GM21526 (cell line): ENCODE measurements around the gene SMAD3.
"Not testable (repeated sequence)": the region's sequence is repeated elsewhere in the genome, so short reads cannot be mapped to it uniquely, and the experiment has no call there.

Experiments used
- ATAC-seq: cut with Tn5 transposase; IDR thresholded peaks from one replicate; pipeline ENCODE4 v1.9.1; 2021; ENCODE audit warnings: moderate library complexity; ENCODE audit not compliant: unreplicated experiment, low FRiP score

The SMAD3 gene

GRCh38 chr15:67153044-67153443 lies 87.6 kb downstream of the SMAD3 start:
- not testable (repeated sequence) for ATAC-seq

- ATAC-seq: no peak
Measured at GRCh38 chr15:67154249-67154648, 88.8 kb downstream of the SMAD3 start.

GRCh38 chr15:67156426-67156825 lies 91.0 kb downstream of the SMAD3 start:
- ATAC-seq: no peak

- ATAC-seq: no peak
Measured at GRCh38 chr15:67156834-67157233, 91.4 kb downstream of the SMAD3 start.

GRCh38 chr15:67157521-67158252 lies 92.3 kb downstream of the SMAD3 start:
- ATAC-seq: no peak

GRCh38 chr15:67158367-67158766 lies 93.0 kb downstream of the SMAD3 start:
- no peak for ATAC-seq

- no peak for ATAC-seq
Measured at GRCh38 chr15:67161412-67161811, 96.0 kb downstream of the SMAD3 start.

GRCh38 chr15:67161881-67162280 lies 96.5 kb downstream of the SMAD3 start:
- no peak for ATAC-seq

GRCh38 chr15:67163180-67163579 lies 97.8 kb downstream of the SMAD3 start:
- no peak for ATAC-seq

- no peak for ATAC-seq
Measured at GRCh38 chr15:67164401-67164791, 99.0 kb downstream of the SMAD3 start.

- ATAC-seq: no peak
Measured at GRCh38 chr15:67164811-67165253, 99.4 kb downstream of the SMAD3 start.

GRCh38 chr15:67165254-67166253 lies 100.2 kb downstream of the SMAD3 start:
- ATAC-seq: no peak

- no peak for ATAC-seq
Measured at GRCh38 chr15:67166280-67167009, 101.0 kb downstream of the SMAD3 start.

GRCh38 chr15:67167091-67167490 lies 101.7 kb downstream of the SMAD3 start:
- no peak for ATAC-seq

- ATAC-seq: no peak
Measured at GRCh38 chr15:67168694-67169093, 103.3 kb downstream of the SMAD3 start.

GRCh38 chr15:67170143-67170925 lies 104.9 kb downstream of the SMAD3 start:
- ATAC-seq: no peak

- ATAC-seq: no peak
Measured at GRCh38 chr15:67171471-67171870, 106.1 kb downstream of the SMAD3 start.

- ATAC-seq: no peak
Measured at GRCh38 chr15:67172172-67172571, 106.8 kb downstream of the SMAD3 start.

GRCh38 chr15:67173005-67173404 lies 107.6 kb downstream of the SMAD3 start:
- ATAC-seq: no peak

- no peak for ATAC-seq
Measured at GRCh38 chr15:67173786-67174185, 108.4 kb downstream of the SMAD3 start.
